ENCODE results near the gene SLC16A2.

Gene SLC16A2

DNA sequence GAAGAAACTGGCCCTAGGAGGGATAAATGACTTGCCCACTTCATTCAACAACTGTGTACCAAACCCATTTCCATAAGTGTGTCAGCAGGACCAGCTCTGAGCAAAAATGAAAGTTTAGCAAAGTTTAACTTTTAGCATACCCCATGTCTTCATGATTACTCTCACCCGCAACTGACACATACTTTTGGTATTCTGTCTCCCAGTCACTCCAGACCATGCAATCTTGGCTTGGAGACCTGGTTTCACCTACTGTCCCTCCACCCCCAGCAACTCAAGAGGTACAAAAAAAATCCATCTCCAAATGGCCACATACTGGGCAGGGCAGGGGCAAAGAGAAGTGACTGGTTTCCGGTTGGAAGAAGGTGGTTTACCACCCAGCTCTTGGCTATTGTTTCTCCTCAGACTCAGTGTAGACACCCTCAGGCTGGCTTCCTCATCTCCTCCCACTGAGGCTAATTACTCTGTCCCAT is 113.3 kb downstream of the SLC16A2 start:
- no peak for FAIRE-seq
- no peak for DNase-seq (ENCODE audit: insufficient read length, low spot score)
- TF ChIP-seq, protein P1, sequence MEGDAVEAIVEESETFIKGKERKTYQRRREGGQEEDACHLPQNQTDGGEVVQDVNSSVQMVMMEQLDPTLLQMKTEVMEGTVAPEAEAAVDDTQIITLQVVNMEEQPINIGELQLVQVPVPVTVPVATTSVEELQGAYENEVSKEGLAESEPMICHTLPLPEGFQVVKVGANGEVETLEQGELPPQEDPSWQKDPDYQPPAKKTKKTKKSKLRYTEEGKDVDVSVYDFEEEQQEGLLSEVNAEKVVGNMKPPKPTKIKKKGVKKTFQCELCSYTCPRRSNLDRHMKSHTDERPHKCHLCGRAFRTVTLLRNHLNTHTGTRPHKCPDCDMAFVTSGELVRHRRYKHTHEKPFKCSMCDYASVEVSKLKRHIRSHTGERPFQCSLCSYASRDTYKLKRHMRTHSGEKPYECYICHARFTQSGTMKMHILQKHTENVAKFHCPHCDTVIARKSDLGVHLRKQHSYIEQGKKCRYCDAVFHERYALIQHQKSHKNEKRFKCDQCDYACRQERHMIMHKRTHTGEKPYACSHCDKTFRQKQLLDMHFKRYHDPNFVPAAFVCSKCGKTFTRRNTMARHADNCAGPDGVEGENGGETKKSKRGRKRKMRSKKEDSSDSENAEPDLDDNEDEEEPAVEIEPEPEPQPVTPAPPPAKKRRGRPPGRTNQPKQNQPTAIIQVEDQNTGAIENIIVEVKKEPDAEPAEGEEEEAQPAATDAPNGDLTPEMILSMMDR (IDR thresholded peaks at IDR 0.05; ENCODE audit: insufficient read depth, missing control alignments) = no peak

DNA sequence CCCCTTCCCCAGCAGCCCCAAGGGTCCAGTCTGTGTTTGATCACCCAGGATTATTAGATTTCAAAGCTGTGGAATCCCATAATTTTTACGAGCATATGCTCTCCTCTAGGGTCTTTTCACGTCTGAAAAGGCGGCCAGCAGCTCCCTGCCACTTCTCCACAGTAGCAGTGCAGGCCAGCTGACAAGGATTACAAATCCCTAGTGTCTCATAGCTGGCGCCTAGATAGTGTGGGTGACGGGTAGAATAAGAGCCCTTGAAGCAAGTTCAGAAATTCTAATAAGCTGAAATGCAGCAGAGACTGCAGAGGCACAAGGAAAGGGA is 113.8 kb downstream of the SLC16A2 start:
- FAIRE-seq (no peak), DNase-seq (ENCODE audit: insufficient read length, low spot score) (no peak)
- TF ChIP-seq, protein P1 (IDR thresholded peaks at IDR 0.05; ENCODE audit: insufficient read depth, missing control alignments) = no peak

DNA sequence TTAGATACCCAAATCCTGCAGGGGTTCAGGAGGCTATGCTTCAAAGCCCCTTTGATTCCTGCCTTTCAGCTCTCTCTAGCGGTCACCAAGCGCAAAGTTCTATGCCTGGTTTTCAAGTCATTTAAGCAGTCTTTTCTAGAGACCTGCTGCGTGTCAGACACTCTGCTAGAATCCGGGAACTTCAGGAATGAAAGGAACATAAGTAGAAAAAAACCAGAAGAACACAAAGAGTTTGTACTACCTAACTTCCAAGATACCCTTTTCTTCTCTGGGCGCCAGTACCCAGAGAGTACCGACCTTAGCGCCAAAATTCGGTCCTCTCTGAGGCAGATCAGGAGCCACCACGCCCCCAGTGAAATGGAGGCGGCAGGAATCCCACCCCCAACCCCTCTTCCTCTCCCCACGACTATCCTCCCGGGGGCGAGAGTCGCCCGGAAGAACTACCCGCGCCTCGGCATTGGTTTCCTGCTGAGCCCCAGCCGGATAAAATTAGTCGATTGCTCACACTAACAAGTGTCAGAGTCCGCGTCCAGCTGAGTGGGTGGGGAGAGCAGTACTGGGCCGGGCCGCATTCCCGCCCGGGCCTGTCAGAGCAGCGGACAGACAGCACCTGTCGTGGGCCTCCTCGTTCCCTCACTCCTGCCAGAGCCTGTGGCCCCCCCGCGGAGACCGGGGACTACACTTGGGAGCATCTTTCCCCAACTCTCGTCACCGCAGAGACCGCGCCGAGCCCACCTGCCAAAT is 114.3 kb downstream of the SLC16A2 start:
- FAIRE-seq (no peak), DNase-seq (ENCODE audit: insufficient read length, low spot score) (no peak)
- TF ChIP-seq, protein P1 (IDR thresholded peaks at IDR 0.05; ENCODE audit: insufficient read depth, missing control alignments) = peak; percentile 30

DNA sequence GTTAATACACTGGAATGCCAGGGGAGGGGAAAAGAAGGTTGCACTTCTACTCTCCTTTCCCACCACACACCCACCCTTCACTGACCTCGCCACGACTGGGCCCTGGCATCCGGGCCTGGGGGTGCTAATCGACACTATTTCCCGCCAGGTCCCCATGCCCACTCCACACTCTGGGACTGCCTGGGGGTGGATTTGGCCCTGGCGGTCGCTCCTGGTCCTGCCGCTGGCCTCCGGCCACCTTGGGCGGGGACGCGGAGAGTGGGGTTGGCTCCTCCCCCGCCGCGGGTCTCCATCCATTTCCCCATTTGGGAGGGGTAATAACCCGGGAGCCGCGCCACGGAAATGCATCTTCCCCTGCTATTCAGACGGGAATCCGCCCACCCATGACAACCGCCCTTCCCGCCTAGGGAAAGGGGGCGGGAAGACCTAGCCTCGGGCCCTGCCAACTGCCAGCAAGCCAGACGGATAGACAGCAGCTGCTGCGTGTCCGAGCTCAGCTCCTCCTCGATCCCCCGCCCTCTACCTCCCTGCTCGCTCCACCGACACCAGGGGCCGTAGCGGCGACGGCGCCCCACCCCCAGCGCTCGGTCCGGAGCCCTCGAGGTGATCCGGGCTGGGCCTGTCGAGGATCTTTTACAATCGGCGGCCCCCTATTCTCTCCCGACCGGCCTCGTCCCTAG is 115.0 kb downstream of the SLC16A2 start:
- peak; percentile 41 for DNase-seq (ENCODE audit: insufficient read length, low spot score)
- no peak for FAIRE-seq
- TF ChIP-seq, protein P1 (IDR thresholded peaks at IDR 0.05; ENCODE audit: insufficient read depth, missing control alignments) = no peak

DNA sequence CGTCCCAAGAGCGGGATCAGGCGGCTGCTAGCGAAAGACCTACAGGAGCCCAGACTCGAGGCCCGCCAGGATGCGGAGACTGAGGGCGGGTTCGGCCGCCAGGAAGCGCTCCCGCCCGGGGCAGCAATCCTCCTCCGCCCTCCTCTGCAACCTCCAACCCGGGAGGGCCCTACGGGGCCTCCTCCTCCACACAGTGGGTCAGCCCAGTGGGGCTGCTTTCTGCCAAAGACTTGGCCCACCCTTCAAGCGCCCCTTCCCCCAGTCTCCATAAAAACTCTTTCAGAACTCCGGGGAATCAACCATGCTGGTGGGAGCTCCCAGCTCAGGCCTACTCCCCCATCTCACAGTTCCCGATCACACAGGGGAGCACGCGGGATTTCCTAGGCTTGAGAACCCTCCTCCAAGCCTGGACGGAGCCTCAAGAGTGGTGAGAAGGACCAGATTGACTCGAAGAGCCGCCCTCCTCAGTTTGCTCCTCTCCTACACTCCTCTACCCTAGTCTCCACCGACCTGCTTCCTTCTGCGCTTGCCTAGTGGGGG is 115.6 kb downstream of the SLC16A2 start:
- TF ChIP-seq, protein P1 (IDR thresholded peaks at IDR 0.05; ENCODE audit: insufficient read depth, missing control alignments) = no peak
- FAIRE-seq = no peak
- DNase-seq (ENCODE audit: insufficient read length, low spot score) = no peak

DNA sequence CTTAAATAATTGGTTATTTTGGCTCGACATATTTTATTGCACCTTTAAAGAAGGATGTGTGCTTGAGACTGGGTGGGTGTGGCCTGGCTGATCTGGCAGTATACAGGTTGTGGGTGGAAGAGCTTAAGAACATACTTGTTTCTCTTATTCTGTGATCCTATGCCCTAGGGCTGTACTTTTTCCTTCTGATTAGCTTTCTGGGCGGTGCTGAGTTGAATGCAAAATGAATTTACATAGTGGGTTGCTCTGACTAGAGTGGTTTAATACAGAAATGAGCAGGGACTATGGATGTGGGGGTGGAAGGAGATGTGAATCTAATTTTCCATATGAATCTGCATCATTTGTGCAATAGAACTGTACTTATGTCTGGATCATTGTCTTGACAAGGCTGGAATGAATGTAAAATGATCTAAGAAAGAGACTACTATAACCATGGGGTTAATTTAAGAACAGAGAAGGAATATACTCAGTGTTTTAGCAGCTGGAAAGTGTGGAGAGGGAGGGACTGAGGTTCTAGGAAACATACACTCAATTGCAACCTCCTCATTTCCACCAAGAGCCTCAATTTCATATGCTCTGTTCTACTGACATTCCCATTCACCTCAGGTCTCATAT is 119.4 kb downstream of the SLC16A2 start:
- FAIRE-seq (no peak), DNase-seq (ENCODE audit: insufficient read length, low spot score) (no peak)
- TF ChIP-seq, protein P1 (IDR thresholded peaks at IDR 0.05; ENCODE audit: insufficient read depth, missing control alignments) = no peak
